T47D (cell line): ENCODE measurements around the gene PMEPA1.

Experiments used
- DNase-seq, 2 experiments: peaks; one replicate each; pipeline versions ENCODE4 v3.0.0 to v3.0.0-alpha.2; 2011 to 2012; ENCODE audit warnings: low read depth in 1 of 2, low spot score in 1 of 2
- JUND ChIP-seq: IDR thresholded peaks from 2 replicates; pipeline ENCODE4 v1.6.1; 2012; ENCODE audit warnings: low read depth
- in situ Hi-C: cut with HindIII; loops from 2 replicates; pipeline ENCODE4 v1.10.0; 2016; ENCODE audit warnings: low sequenced_read_pairs, low pct_unique_long_range_greater_than_20kb

PMEPA1 gene

GRCh38 chr20:57709823-57710799, at the start of gene PMEPA1:
TSS of gene PMEPA1 (minus strand) at chr20:57710015. CDS start at chr20:57709582, 433 bp downstream.
- peak; percentile 98 to 99 for DNase-seq
- no peak for TF ChIP-seq JUND
- in situ Hi-C loops = no loop called here

- TF ChIP-seq JUND = no peak
- in situ Hi-C loops = no loop called here
- peak in 1 of 2 experiments; percentile 48 for DNase-seq
Measured at GRCh38 chr20:57757767-57758166, 48.0 kb upstream of the PMEPA1 start.

- in situ Hi-C loops = no loop called here
- no peak for DNase-seq
- TF ChIP-seq JUND = no peak
Measured at GRCh38 chr20:57756921-57757320, 47.1 kb upstream of the PMEPA1 start.

- TF ChIP-seq JUND = no peak
- in situ Hi-C loops = no loop called here
- DNase-seq = no peak
Measured at GRCh38 chr20:57756213-57756612, 46.4 kb upstream of the PMEPA1 start.

- in situ Hi-C loops = no loop called here
- no peak for TF ChIP-seq JUND
- DNase-seq = peak in 1 of 2 experiments; percentile 62
Measured at GRCh38 chr20:57755609-57756008, 45.8 kb upstream of the PMEPA1 start.

- no peak for DNase-seq
- TF ChIP-seq JUND = no peak
- in situ Hi-C loops = no loop called here
Measured at GRCh38 chr20:57754190-57754589, 44.4 kb upstream of the PMEPA1 start.

- in situ Hi-C loops = no loop called here
- no peak for DNase-seq
- TF ChIP-seq JUND = no peak
Measured at GRCh38 chr20:57753332-57754164, 43.7 kb upstream of the PMEPA1 start.

- no peak for TF ChIP-seq JUND
- in situ Hi-C loops = no loop called here
- no peak for DNase-seq
Measured at GRCh38 chr20:57751411-57751810, 41.6 kb upstream of the PMEPA1 start.

GRCh38 chr20:57749869-57750268, 40.1 kb upstream of the PMEPA1 start:
- TF ChIP-seq JUND = no peak
- DNase-seq = no peak
- in situ Hi-C loops = no loop called here

- TF ChIP-seq JUND = no peak
- no peak for DNase-seq
- in situ Hi-C loops = no loop called here
Measured at GRCh38 chr20:57749131-57749690, 39.4 kb upstream of the PMEPA1 start.

GRCh38 chr20:57748601-57749130, 38.9 kb upstream of the PMEPA1 start:
- in situ Hi-C loops = no loop called here
- peak; percentile 61 for DNase-seq
- no peak for TF ChIP-seq JUND

GRCh38 chr20:57747861-57748481, 38.2 kb upstream of the PMEPA1 start:
- in situ Hi-C loops = no loop called here
- DNase-seq = no peak
- TF ChIP-seq JUND = no peak
